Thymus (tissue), 11 donors: ENCODE measurements around the gene DPH5. TPM values are rescaled to one million over a fixed set of nuclear protein-coding genes. Genes with fewer than 3 reads are reported as not detected.
"Not testable (repeated sequence)": the region's sequence is repeated elsewhere in the genome, so short reads cannot be mapped to it uniquely, and the experiment has no call there.

Source experiments
- DNase-seq, 9 donors: peaks; one replicate each; pipeline ENCODE4 v3.0.0-alpha.2; 2013; ENCODE audit warnings: low spot score in 9 of 9, low read depth in 6 of 9, missing footprints in 1 of 9
- H3K27ac ChIP-seq, 2 donors: one replicate each; pipeline ENCODE4 v1.5.1; 2013; ENCODE audit warnings: control low read depth in 1 of 2, low read depth in 1 of 2, low read length in 1 of 2, mild to moderate bottlenecking in 1 of 2, moderate library complexity in 1 of 2
- H3K27me3 ChIP-seq, 2 donors: one replicate each; pipeline ENCODE4 v1.5.1; 2013; ENCODE audit warnings: low read length in 1 of 2; ENCODE audit not compliant: control insufficient read depth in 2 of 2, insufficient read depth in 1 of 2
- H3K36me3 ChIP-seq, 2 donors: one replicate each; pipeline ENCODE4 v1.5.1; 2013; ENCODE audit warnings: low read length in 1 of 2, mild to moderate bottlenecking in 1 of 2, moderate library complexity in 1 of 2; ENCODE audit not compliant: control insufficient read depth in 2 of 2, insufficient read depth in 2 of 2
- H3K4me1 ChIP-seq, 2 donors: one replicate each; pipeline ENCODE4 v1.5.1; 2013; ENCODE audit warnings: low read length in 2 of 2; ENCODE audit not compliant: control insufficient read depth in 2 of 2, insufficient read depth in 2 of 2
- H3K4me3 ChIP-seq, 2 donors: one replicate each; pipeline ENCODE4 v1.5.1; 2013; ENCODE audit warnings: low read length in 2 of 2, control low read depth in 1 of 2, mild to moderate bottlenecking in 1 of 2
- H3K9me3 ChIP-seq, 2 donors: one replicate each; pipeline ENCODE4 v1.5.1; 2013; ENCODE audit warnings: low read length in 1 of 2, mild to moderate bottlenecking in 1 of 2; ENCODE audit not compliant: control insufficient read depth in 2 of 2, insufficient read depth in 1 of 2
- WGBS: extraction: QIAGEN DNeasy Blood & Tissue Kit; methylation state at CpG from one replicate; pipeline ENCODE4 v1.1.7; 2013; 5-methylcytosine and 5-hydroxymethylcytosine counted together
- polyA plus RNA-seq: library from polyadenylated mRNA; stranded (reverse); fragments of 200-250 nt; gene quantifications from one replicate; pipeline ENCODE4 v1.2.3, GENCODE V29; 2013
- total RNA-seq: library from RNA; stranded (reverse); fragments of 120-200 nt; gene quantifications from one replicate; pipeline ENCODE4 v1.2.4, GENCODE V29; 2013
- donor health status: healthy.

DPH5 gene
- total and polyA plus RNA-seq, 2 donors = 44.4 to 67.2 TPM

- no peaks in the 10 kb centered on the region for H3K27me3 ChIP-seq
- H3K27ac ChIP-seq = no peak overlapping the region
- H3K36me3 ChIP-seq = peaks cover 10 to 14% of the 10 kb centered on the region in 2 donors
- no peaks in the 10 kb centered on the region for H3K4me1 ChIP-seq
- peaks cover 5 to 9% of the 10 kb centered on the region in 2 donors for H3K9me3 ChIP-seq
- DNase-seq = no peak
- no peak overlapping the region for H3K4me3 ChIP-seq
- WGBS = 97% methylated on average over 1 of the region's 1 CpG
Observed at GRCh38 chr1:101041300-101041699, 15.7 kb upstream of the DPH5 start.

GRCh38 chr1:101040666-101041065 lies 15.1 kb upstream of the DPH5 start:
- Histone ChIP-seq H3K4me3 (no peak overlapping the region), H3K36me3 (peaks cover 7 to 14% of the 10 kb centered on the region in 2 donors), H3K4me1 (no peaks in the 10 kb centered on the region), H3K9me3 (peaks cover 5 to 9% of the 10 kb centered on the region in 2 donors), H3K27me3 (no peaks in the 10 kb centered on the region), H3K27ac (no peak overlapping the region)
- no peak for DNase-seq
- WGBS = over 99% methylated on average over 2 of the region's 2 CpGs

- 96% methylated on average over 1 of the region's 1 CpG for WGBS
- no peak for DNase-seq
- H3K27me3 ChIP-seq = no peaks in the 10 kb centered on the region
- no peak overlapping the region for H3K27ac ChIP-seq
- peaks cover 9 to 14% of the 10 kb centered on the region in 2 donors for H3K36me3 ChIP-seq
- no peak overlapping the region for H3K4me3 ChIP-seq
- H3K4me1 ChIP-seq = no peaks in the 10 kb centered on the region
- H3K9me3 ChIP-seq = peaks cover 5 to 9% of the 10 kb centered on the region in 2 donors
Observed at GRCh38 chr1:101039245-101039644, 13.7 kb upstream of the DPH5 start.

- Histone ChIP-seq H3K36me3 (peaks cover 9 to 14% of the 10 kb centered on the region in 2 donors), H3K4me3 (no peak overlapping the region), H3K27me3 (no peaks in the 10 kb centered on the region), H3K4me1 (no peaks in the 10 kb centered on the region), H3K9me3 (peaks cover 5 to 9% of the 10 kb centered on the region in 2 donors), H3K27ac (no peak overlapping the region)
- WGBS = over 99% methylated on average over 3 of the region's 3 CpGs
- DNase-seq = no peak
Observed at GRCh38 chr1:101037316-101037715, 11.7 kb upstream of the DPH5 start.

- 97% methylated on average over 2 of the region's 2 CpGs for WGBS
- H3K9me3 ChIP-seq = no peaks in the 10 kb centered on the region
- no peaks in the 10 kb centered on the region for H3K4me1 ChIP-seq
Observed at GRCh38 chr1:101033017-101033416, 7.4 kb upstream of the DPH5 start.

GRCh38 chr1:101032129-101032528 lies 6.5 kb upstream of the DPH5 start:
- H3K4me3 ChIP-seq, H3K9me3 ChIP-seq, H3K27me3 ChIP-seq, DNase-seq, H3K27ac ChIP-seq, H3K36me3 ChIP-seq, H3K4me1 ChIP-seq: not testable (repeated sequence)
- 100% methylated on average over 2 of the region's 2 CpGs for WGBS

More at GRCh38 chr1:101033017-101033416, 7.4 kb upstream of the DPH5 start:
- no peak for DNase-seq
- Histone ChIP-seq H3K36me3 (peaks cover 0 to 3% of the 10 kb centered on the region in 2 donors), H3K4me3 (no peak overlapping the region), H3K27ac (no peak overlapping the region), H3K27me3 (no peaks in the 10 kb centered on the region)

- Histone ChIP-seq H3K27me3 (no peaks in the 10 kb centered on the region), H3K4me1 (peaks cover 5 to 7% of the 10 kb centered on the region in 2 donors), H3K36me3 (peaks cover 0 to 2% of the 10 kb centered on the region in 2 donors), H3K9me3 (no peaks in the 10 kb centered on the region), H3K4me3 (no peak overlapping the region), H3K27ac (no peak overlapping the region)
- DNase-seq = no peak
- WGBS = 98% methylated on average over 4 of the region's 4 CpGs
Observed at GRCh38 chr1:101030881-101031280, 5.3 kb upstream of the DPH5 start.

- no peaks in the 10 kb centered on the region for H3K27me3 ChIP-seq
- no peaks in the 10 kb centered on the region for H3K9me3 ChIP-seq
- DNase-seq = no peak
- no peak overlapping the region for H3K27ac ChIP-seq
- no peak overlapping the region for H3K4me3 ChIP-seq
- no peaks in the 10 kb centered on the region for H3K36me3 ChIP-seq
- 94% methylated on average over 1 of the region's 1 CpG for WGBS
- peaks cover 5 to 12% of the 10 kb centered on the region in 2 donors for H3K4me1 ChIP-seq
Observed at GRCh38 chr1:101029184-101029583, 3.6 kb upstream of the DPH5 start.

GRCh38 chr1:101028466-101028865 lies 2.9 kb upstream of the DPH5 start:
- H3K27ac ChIP-seq = no peak overlapping the region
- no peaks in the 10 kb centered on the region for H3K27me3 ChIP-seq
- peaks cover 5 to 12% of the 10 kb centered on the region in 2 donors for H3K4me1 ChIP-seq
- no peak for DNase-seq
- H3K36me3 ChIP-seq = no peaks in the 10 kb centered on the region
- no peak overlapping the region for H3K4me3 ChIP-seq
- 71% methylated on average over 2 of the region's 2 CpGs for WGBS
- no peaks in the 10 kb centered on the region for H3K9me3 ChIP-seq
